ENCODE measurements around the gene ERI3.

ERI3 gene

GRCh38 chr1:44236490-44237272 lies 118.4 kb downstream of the ERI3 start:
- Mint-ChIP-seq H3K36me3 (ENCODE audit: low read depth) (peaks cover 36% of the 10 kb centered on the region), H3K27ac (no peak overlapping the region), H3K9me3 (no peaks in the 10 kb centered on the region), H3K27me3 (ENCODE audit: low read depth) (no peaks in the 10 kb centered on the region), H3K4me3 (no peak overlapping the region), H3K4me1 (peaks cover 35% of the 10 kb centered on the region)
- no peak for TF ChIP-seq CTCF (IDR thresholded peaks at IDR 0.05; ENCODE audit: unreplicated experiment in 3 of 3)

- no peaks in the 10 kb centered on the region for H3K9me3 Mint-ChIP-seq
- no peak overlapping the region for H3K4me3 Mint-ChIP-seq
- peaks cover 40% of the 10 kb centered on the region for H3K36me3 Mint-ChIP-seq (ENCODE audit: low read depth)
- TF ChIP-seq CTCF (IDR thresholded peaks at IDR 0.05; ENCODE audit: unreplicated experiment in 3 of 3), result no peak
- peaks cover 27% of the 10 kb centered on the region for H3K4me1 Mint-ChIP-seq
- no peaks in the 10 kb centered on the region for H3K27me3 Mint-ChIP-seq (ENCODE audit: low read depth)
- peak overlapping the region in 1 of 3 experiments; percentile 48 for H3K27ac Mint-ChIP-seq
Observed at GRCh38 chr1:44235808-44236207, 119.2 kb downstream of the ERI3 start.

GRCh38 chr1:44233593-44233992 lies 121.5 kb downstream of the ERI3 start:
- no peak for TF ChIP-seq CTCF (IDR thresholded peaks at IDR 0.05; ENCODE audit: unreplicated experiment in 3 of 3)
- peaks cover 9% of the 10 kb centered on the region for H3K4me1 Mint-ChIP-seq
- no peaks in the 10 kb centered on the region for H3K27me3 Mint-ChIP-seq (ENCODE audit: low read depth)
- no peaks in the 10 kb centered on the region for H3K9me3 Mint-ChIP-seq
- H3K36me3 Mint-ChIP-seq (ENCODE audit: low read depth), result peaks cover 50% of the 10 kb centered on the region
- peak overlapping the region in 1 of 3 experiments; percentile 37 for H3K27ac Mint-ChIP-seq
- no peak overlapping the region for H3K4me3 Mint-ChIP-seq

GRCh38 chr1:44230796-44231195 lies 124.3 kb downstream of the ERI3 start:
- Mint-ChIP-seq H3K27ac (no peak overlapping the region), H3K36me3 (ENCODE audit: low read depth) (peaks cover 64% of the 10 kb centered on the region), H3K4me3 (no peak overlapping the region), H3K4me1 (no peaks in the 10 kb centered on the region), H3K27me3 (ENCODE audit: low read depth) (no peaks in the 10 kb centered on the region), H3K9me3 (no peaks in the 10 kb centered on the region)
- no peak for TF ChIP-seq CTCF (IDR thresholded peaks at IDR 0.05; ENCODE audit: unreplicated experiment in 3 of 3)

- Mint-ChIP-seq H3K4me1 (peaks cover under 1% of the 10 kb centered on the region), H3K4me3 (no peak overlapping the region), H3K9me3 (no peaks in the 10 kb centered on the region)
Observed at GRCh38 chr1:44229435-44230167, 125.5 kb downstream of the ERI3 start.

More at GRCh38 chr1:44229435-44230167, 125.5 kb downstream of the ERI3 start:
- H3K36me3 Mint-ChIP-seq (ENCODE audit: low read depth), result peaks cover 66% of the 10 kb centered on the region
- no peak for TF ChIP-seq CTCF (IDR thresholded peaks at IDR 0.05; ENCODE audit: unreplicated experiment in 3 of 3)
- H3K27me3 Mint-ChIP-seq (ENCODE audit: low read depth), result no peaks in the 10 kb centered on the region
- no peak overlapping the region for H3K27ac Mint-ChIP-seq

Measured in nephron (organoid).